ENCODE data around the gene IGF1. TPM values are rescaled to one million over a fixed set of nuclear protein-coding genes. Genes with fewer than 3 reads are reported as not detected.

The IGF1 gene
- total and polyA plus RNA-seq, 2 experiments from 2014 or later: 2.3 to 2.9 TPM

DNA sequence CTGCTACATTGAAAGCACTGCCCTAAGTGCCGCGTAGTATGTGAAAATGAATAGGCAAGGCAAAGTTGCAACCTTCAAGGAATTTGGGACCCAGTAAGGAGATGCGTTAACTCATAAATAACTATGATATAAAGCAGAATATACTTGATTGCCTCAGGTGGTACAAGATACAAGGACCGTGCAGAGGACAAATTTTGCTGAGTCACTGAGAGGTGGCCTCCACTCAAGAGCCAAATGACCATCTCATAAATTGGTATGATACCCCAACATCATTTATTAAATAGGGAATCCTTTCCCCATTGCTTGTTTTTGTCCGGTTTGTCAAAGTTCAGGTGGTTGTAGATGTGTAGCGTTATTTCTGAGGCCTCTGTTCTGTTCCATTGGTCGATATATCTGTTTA lies 35.7 kb downstream of the IGF1 start:
- DNase-seq: no peak
- H3K4me3 ChIP-seq: no peak overlapping the region
- H3K4me1 ChIP-seq (ENCODE audit: insufficient read depth): peaks cover 4% of the 10 kb centered on the region; the same call in 1 of the 2 replicates
- no peak overlapping the region for H3K27ac ChIP-seq
- no peak overlapping the region for H2AFZ ChIP-seq
- in situ Hi-C loops (cut with MboI): no loop called here
- H3K36me3 ChIP-seq (ENCODE audit: low read depth): no peaks in the 10 kb centered on the region
- H3K9me3 ChIP-seq (ENCODE audit: low read depth): no peaks in the 10 kb centered on the region
- no peaks in the 10 kb centered on the region for H3K27me3 ChIP-seq (replicated peaks; ENCODE audit: insufficient read depth)
- no peak overlapping the region for H3K4me2 ChIP-seq (ENCODE audit: unreplicated experiment)
- H4K20me1 ChIP-seq (ENCODE audit: insufficient read depth): no peaks in the 10 kb centered on the region
- WGBS, 2 experiments (ENCODE audit: low coverage in 1 of 2, low lambda C conversion rate in 2 of 2, missing lambda C conversion rate in 2 of 2): 57 to 63% methylated on average over 7 of the region's 7 CpGs
- H3K79me2 ChIP-seq (ENCODE audit: insufficient read depth): no peaks in the 10 kb centered on the region
- no peak overlapping the region for H3K9ac ChIP-seq
- no peaks in the 10 kb centered on the region for H3K9me2 ChIP-seq (ENCODE audit: insufficient read depth)
- no peaks in the 10 kb centered on the region for H3F3A ChIP-seq (ENCODE audit: insufficient read depth)
- TF ChIP-seq EZH2 (IDR thresholded peaks at IDR 0.05; ENCODE audit: insufficient read depth, poor library complexity, severe bottlenecking) (no peak), EZH2phosphoT487 (IDR thresholded peaks at IDR 0.05; ENCODE audit: insufficient read depth, low read depth) (no peak)

DNA sequence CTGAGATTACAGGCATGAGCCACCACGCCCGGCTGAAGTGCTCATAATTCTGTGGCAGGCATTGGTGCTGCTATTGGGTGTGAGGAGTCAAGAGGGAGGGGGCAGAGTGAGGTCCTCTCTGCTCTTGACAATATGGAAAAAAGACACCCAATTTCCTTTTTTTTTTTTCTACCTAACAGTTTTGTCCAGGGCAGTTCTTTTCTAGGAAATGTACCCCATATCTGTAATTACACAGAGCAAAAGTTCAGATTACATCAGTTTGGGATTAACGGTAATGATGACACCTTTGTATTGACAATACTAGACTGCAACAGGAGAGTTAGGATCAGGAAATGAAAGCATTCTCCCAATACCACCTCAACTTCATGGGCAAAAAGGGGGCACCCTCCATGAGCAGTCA lies 36.3 kb downstream of the IGF1 start:
- no peak overlapping the region for H2AFZ ChIP-seq
- H3K4me1 ChIP-seq (ENCODE audit: insufficient read depth): peaks cover 7% of the 10 kb centered on the region
- no peaks in the 10 kb centered on the region for H3K9me3 ChIP-seq (ENCODE audit: low read depth)
- no peak for DNase-seq
- no peaks in the 10 kb centered on the region for H3K79me2 ChIP-seq (ENCODE audit: insufficient read depth)
- H3K9me2 ChIP-seq (ENCODE audit: insufficient read depth): 0 out of 2 replicates have a peak, but pooled peaks cover 3% of the 10 kb centered on the region
- no peak overlapping the region for H3K9ac ChIP-seq
- TF ChIP-seq EZH2phosphoT487 (IDR thresholded peaks at IDR 0.05; ENCODE audit: insufficient read depth, low read depth) (no peak), EZH2 (IDR thresholded peaks at IDR 0.05; ENCODE audit: insufficient read depth, poor library complexity, severe bottlenecking) (no peak)
- WGBS, 2 experiments (ENCODE audit: low coverage in 1 of 2, low lambda C conversion rate in 2 of 2, missing lambda C conversion rate in 2 of 2): 46 to 53% methylated on average over 3 of the region's 3 CpGs
- H3F3A ChIP-seq (ENCODE audit: insufficient read depth): no peaks in the 10 kb centered on the region
- H3K27me3 ChIP-seq (replicated peaks; ENCODE audit: insufficient read depth): no peaks in the 10 kb centered on the region
- H3K4me2 ChIP-seq (ENCODE audit: unreplicated experiment): no peak overlapping the region
- H3K4me3 ChIP-seq: no peak overlapping the region
- in situ Hi-C loops (cut with MboI): no loop called here
- no peaks in the 10 kb centered on the region for H4K20me1 ChIP-seq (ENCODE audit: insufficient read depth)
- H3K27ac ChIP-seq: no peak overlapping the region
- H3K36me3 ChIP-seq (ENCODE audit: low read depth): no peaks in the 10 kb centered on the region

- H3K9ac ChIP-seq: no peak overlapping the region
- no peaks in the 10 kb centered on the region for H3K79me2 ChIP-seq (ENCODE audit: insufficient read depth)
- H3F3A ChIP-seq (ENCODE audit: insufficient read depth): peaks cover 10% of the 10 kb centered on the region; the same call in 1 of the 2 replicates
- no peaks in the 10 kb centered on the region for H3K36me3 ChIP-seq (ENCODE audit: low read depth)
- no peaks in the 10 kb centered on the region for H4K20me1 ChIP-seq (ENCODE audit: insufficient read depth)
- H3K9me3 ChIP-seq (ENCODE audit: low read depth): no peaks in the 10 kb centered on the region
- no peak overlapping the region for H3K27ac ChIP-seq
- no peak overlapping the region for H2AFZ ChIP-seq
- WGBS, 2 experiments (ENCODE audit: low coverage in 1 of 2, low lambda C conversion rate in 2 of 2, missing lambda C conversion rate in 2 of 2): 7 to 15% methylated on average over 1 of the region's 1 CpG
- in situ Hi-C loops (cut with MboI): no loop called here
- peaks cover 18% of the 10 kb centered on the region for H3K4me1 ChIP-seq (ENCODE audit: insufficient read depth)
- no peak overlapping the region for H3K4me2 ChIP-seq (ENCODE audit: unreplicated experiment)
- peak; percentile 41 for DNase-seq
- 0 out of 2 replicates have a peak, but pooled peaks cover 5% of the 10 kb centered on the region for H3K9me2 ChIP-seq (ENCODE audit: insufficient read depth)
- no peak for TF ChIP-seq EZH2 (IDR thresholded peaks at IDR 0.05; ENCODE audit: insufficient read depth, poor library complexity, severe bottlenecking)
- TF ChIP-seq EZH2phosphoT487 (IDR thresholded peaks at IDR 0.05; ENCODE audit: insufficient read depth, low read depth): no peak
- no peaks in the 10 kb centered on the region for H3K27me3 ChIP-seq (replicated peaks; ENCODE audit: insufficient read depth)
- H3K4me3 ChIP-seq: no peak overlapping the region
Observed at GRCh38 chr12:102441077-102441596, 39.2 kb downstream of the IGF1 start.

DNA sequence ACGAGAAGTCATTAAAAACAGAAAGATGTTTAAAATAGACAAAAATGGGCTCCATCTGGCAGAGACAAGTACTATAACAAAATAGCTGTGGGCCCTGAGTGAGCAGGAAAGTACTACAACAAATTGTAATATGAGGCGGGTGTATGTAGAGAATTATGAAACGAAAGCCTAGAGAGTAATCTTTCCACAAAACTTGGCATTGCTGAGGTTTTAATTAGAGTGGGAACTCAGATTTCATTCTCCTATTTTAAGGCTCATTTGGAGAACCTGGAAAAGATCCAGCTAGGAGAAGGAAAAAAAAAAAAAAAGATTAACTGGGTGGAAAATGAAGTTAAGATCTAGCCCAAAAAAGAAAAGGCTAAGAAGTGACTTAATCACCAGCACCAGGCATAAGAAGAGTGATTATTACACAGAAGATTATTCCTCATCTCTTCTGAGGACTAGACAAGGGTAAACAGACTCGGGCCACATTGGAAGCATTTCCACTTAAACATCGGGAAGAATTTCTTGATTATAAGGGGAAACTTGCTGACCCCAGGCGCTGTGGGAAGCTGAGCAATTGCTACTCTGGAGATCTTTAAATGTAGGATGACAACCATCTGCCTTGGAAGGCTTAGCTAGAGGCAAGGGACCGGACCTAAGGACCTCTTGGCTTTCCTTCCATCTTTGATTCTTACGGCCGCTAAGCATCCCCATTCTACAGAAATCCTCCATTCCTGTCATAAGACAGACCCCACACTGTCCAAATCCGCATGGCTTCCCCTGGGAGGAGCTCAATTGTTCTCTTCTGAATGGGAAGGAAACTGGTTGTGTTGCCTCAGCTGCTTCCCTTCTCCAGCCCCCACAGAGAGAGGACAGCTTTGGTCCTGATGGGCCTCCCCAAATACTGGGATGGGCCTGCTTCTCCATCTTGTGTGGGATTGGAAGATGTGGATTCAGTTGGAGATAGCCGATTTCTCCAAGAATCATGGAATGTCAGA lies 40.6 kb downstream of the IGF1 start:
- no peak for DNase-seq
- Histone ChIP-seq H3K4me2 (ENCODE audit: unreplicated experiment) (no peak overlapping the region), H3K9ac (no peak overlapping the region), H3K9me3 (ENCODE audit: low read depth) (no peaks in the 10 kb centered on the region), H3K27me3 (replicated peaks; ENCODE audit: insufficient read depth) (no peaks in the 10 kb centered on the region), H2AFZ (no peak overlapping the region), H4K20me1 (ENCODE audit: insufficient read depth) (no peaks in the 10 kb centered on the region), H3K4me1 (ENCODE audit: insufficient read depth) (peaks cover 18% of the 10 kb centered on the region), H3K36me3 (ENCODE audit: low read depth) (no peaks in the 10 kb centered on the region), H3K4me3 (no peak overlapping the region), H3F3A (ENCODE audit: insufficient read depth) (peaks cover 10% of the 10 kb centered on the region; the same call in 1 of the 2 replicates), H3K79me2 (ENCODE audit: insufficient read depth) (no peaks in the 10 kb centered on the region), H3K9me2 (ENCODE audit: insufficient read depth) (0 out of 2 replicates have a peak, but pooled peaks cover 5% of the 10 kb centered on the region), H3K27ac (no peak overlapping the region)
- in situ Hi-C loops (cut with MboI): no loop called here
- TF ChIP-seq EZH2phosphoT487 (IDR thresholded peaks at IDR 0.05; ENCODE audit: insufficient read depth, low read depth) (no peak), EZH2 (IDR thresholded peaks at IDR 0.05; ENCODE audit: insufficient read depth, poor library complexity, severe bottlenecking) (no peak)
- WGBS, 2 experiments (ENCODE audit: low coverage in 1 of 2, low lambda C conversion rate in 2 of 2, missing lambda C conversion rate in 2 of 2): 61 to 66% methylated on average over 11 of the region's 11 CpGs
